Measurements from ENCODE around the gene OBSCN. TPM values are rescaled to one million over a fixed set of nuclear protein-coding genes. Genes with fewer than 3 reads are reported as not detected.
"Not testable (repeated sequence)": the region's sequence is repeated elsewhere in the genome, so short reads cannot be mapped to it uniquely, and the experiment has no call there.

OBSCN gene
- polyA plus RNA-seq, 1 donor from 2014 or later: 2.3 TPM

DNA sequence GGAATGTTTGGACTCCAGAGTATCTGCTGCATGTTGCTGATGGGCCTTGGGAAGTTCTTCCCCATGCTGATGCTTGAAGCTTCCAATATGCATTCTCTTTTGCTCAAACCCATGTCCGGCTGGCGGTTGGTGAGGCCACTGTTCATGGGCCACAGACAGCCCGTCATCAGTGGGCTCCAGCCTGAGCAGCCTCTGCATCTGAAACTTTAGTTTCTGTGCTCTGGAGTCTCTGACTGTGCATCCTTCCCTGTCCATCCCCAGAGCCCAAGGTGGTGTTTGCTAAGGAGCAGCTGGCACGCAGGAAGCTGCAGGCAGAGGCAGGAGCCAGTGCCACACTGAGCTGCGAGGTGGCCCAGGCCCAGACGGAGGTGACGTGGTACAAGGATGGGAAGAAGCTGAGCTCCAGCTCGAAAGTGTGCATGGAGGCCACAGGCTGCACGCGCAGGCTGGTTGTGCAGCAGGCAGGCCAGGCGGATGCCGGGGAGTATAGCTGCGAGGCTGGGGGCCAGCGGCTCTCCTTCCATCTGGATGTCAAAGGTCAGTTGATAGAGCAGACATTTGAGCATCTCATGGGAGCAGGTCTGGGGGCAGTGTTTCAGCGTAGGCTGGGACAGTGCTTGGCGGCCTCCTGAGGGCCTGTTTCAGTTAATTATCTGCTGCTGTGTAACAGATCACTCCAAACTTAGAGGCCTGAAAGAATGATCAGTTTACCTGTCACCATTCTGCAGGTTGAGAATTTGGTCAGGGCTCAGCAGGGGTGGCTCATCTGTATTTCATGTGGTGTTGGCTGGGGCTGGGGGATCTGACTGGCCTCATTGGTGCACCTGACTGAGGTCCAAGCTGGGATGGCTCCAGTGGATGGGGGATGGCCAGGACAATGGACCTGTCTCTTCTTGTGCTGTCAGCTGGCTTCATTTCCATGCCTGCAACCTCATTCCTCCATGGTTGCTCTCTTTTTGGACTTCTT, 16.6 kb downstream of the OBSCN start:
- H3K4me3 Mint-ChIP-seq: no peak overlapping the region
- no peaks in the 10 kb centered on the region for H3K27me3 Mint-ChIP-seq
- H3K36me3 Mint-ChIP-seq: peaks cover 6% of the 10 kb centered on the region
- H3K9me3 Mint-ChIP-seq: no peaks in the 10 kb centered on the region
- peaks cover 0 to 2% (median 0%) of the 10 kb centered on the region in 3 donors for H3K4me1 Mint-ChIP-seq
- H3K27ac Mint-ChIP-seq: no peak overlapping the region

DNA sequence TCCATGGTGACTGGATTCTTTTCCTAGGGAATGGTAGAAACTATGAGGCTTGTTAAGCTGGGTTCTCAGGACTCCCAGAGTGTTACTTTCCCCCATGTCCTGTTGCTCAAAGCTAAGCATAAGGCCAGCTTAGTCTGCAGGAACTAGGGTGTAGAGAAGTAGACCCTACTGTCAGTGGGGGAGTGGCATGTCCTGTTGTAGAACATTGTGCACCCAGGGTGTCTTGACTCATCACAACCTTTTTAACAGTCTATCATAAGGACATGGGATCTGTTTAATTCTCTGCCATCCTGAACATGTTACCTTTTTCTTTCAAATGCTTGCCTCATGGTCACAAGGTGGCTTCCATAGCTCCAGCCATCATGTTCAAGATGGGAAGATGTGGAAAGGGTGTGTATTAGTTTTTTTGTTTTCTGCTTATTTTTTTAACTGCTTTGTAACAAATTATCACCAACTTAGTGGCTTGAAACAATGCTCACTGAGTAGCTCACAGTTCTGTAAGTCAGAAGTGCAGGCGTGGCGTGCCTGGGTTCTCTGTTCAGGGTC, 17.4 kb downstream of the OBSCN start:
- no peak overlapping the region for H3K4me3 Mint-ChIP-seq
- H3K36me3 Mint-ChIP-seq: peaks cover 4% of the 10 kb centered on the region
- H3K4me1 Mint-ChIP-seq: peaks cover 0 to 2% (median 0%) of the 10 kb centered on the region in 3 donors
- no peak overlapping the region for H3K27ac Mint-ChIP-seq
- no peaks in the 10 kb centered on the region for H3K9me3 Mint-ChIP-seq
- H3K27me3 Mint-ChIP-seq: no peaks in the 10 kb centered on the region

DNA sequence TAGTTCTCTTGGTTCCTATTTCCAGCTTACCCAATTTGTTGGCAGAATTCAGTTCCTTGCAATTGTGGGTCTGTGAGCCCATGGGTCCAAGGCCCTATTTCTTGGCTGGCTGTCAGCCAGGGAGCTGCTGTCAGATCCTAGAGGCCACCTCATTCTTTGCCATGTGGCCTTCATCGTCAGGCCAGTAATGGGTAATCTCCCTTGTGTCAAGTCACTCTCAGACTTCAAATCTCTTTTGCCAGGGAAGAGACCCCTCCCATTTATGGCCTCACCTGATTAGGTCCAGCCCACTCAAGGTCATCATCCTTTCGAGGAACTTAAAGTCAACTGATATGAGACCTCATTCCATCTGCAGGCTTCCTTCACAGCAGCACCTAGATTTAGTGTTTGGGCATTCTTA, 17.9 kb downstream of the OBSCN start:
- no peak overlapping the region for H3K27ac Mint-ChIP-seq
- H3K4me3 Mint-ChIP-seq: no peak overlapping the region
- H3K4me1 Mint-ChIP-seq: peaks cover 0 to 2% (median 0%) of the 10 kb centered on the region in 3 donors
- H3K27me3 Mint-ChIP-seq: no peaks in the 10 kb centered on the region
- H3K36me3 Mint-ChIP-seq: peaks cover 4% of the 10 kb centered on the region
- H3K9me3 Mint-ChIP-seq: no peaks in the 10 kb centered on the region

DNA sequence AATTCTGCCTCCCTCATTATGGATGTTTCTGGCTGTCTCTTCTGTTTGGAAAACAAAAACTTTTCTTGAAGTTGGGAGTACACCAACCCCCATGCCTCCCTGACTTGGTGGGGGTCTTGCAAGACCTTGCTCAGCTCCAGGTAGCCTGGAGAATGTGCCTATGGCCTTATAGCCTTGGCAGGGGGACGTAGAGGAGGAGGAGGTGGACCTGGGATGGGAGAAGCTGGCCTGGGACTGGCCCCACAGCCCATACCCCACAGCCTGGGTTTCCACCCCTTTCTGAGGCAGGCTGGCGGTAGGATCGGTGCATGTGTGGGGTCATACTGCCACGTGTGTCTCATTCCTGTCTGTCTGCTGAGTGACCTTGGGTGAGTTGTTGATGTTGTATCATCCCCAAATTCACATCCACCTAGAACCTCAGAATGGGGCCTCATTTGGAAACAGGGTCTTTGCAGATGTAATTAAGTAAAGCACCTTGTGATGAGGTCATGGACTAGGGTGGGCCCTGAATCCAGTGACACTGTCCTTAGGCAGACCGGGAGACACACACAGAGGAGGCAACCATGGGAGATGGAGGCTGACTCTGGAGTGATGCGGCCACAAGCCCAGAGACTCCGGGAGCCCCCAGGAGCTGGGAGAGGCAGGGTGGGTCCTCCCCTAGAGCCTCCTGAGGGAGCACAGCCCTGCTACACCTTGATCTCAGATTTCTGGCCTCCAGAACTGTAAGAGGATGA, 18.5 kb downstream of the OBSCN start:
- Mint-ChIP-seq H3K4me3 (no peak overlapping the region), H3K27me3 (no peaks in the 10 kb centered on the region), H3K27ac (no peak overlapping the region), H3K36me3 (peaks cover 4% of the 10 kb centered on the region), H3K4me1 (peaks cover 0 to 2% (median 0%) of the 10 kb centered on the region in 3 donors), H3K9me3 (no peaks in the 10 kb centered on the region)

DNA sequence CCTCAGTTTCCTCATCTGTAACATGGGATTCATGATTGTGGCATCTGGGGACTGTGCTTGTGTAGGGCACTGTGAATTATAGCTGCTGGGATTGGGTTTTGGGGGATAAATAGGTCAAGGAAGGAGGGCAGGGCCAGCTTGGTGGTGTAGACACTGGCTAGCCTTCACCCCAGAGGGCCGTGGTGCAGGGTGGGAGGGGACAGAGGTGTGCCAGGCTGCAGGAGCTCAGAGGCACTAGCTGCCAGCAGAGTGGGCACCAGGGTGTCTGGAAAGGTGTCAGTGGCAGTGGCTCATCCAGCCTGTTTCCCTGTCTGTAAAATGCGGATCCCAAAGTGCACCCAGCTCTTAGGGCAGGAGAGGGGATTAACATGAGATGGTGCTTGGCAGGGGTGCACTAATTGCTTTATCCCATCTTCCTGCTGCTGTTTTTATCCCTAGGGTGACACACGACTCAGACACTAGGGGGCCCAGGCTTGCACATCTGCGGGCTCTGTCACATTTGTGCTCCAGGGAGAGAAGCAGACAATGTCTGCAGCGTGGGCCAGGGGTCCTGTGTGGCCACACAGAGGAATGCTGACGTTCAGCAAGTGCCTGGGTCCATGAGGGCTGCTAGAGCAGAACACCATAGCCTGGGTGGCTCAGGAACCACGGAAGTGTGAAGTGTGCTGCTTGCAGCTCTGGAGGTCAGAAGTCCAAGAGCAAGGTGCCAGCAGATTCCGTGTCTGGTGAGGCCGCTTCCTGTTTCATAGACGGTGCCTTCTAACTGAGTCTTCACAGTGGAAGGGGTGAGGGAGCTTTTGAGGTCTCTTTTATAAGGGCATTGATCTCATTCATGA, 19.3 kb downstream of the OBSCN start:
- Mint-ChIP-seq H3K27me3 (no peaks in the 10 kb centered on the region), H3K4me1 (peaks cover 0 to 2% (median 0%) of the 10 kb centered on the region in 3 donors), H3K27ac (peak overlapping the region in 1 of 3 donors; percentile 40), H3K9me3 (no peaks in the 10 kb centered on the region), H3K4me3 (no peak overlapping the region), H3K36me3 (peaks cover 3% of the 10 kb centered on the region)

DNA sequence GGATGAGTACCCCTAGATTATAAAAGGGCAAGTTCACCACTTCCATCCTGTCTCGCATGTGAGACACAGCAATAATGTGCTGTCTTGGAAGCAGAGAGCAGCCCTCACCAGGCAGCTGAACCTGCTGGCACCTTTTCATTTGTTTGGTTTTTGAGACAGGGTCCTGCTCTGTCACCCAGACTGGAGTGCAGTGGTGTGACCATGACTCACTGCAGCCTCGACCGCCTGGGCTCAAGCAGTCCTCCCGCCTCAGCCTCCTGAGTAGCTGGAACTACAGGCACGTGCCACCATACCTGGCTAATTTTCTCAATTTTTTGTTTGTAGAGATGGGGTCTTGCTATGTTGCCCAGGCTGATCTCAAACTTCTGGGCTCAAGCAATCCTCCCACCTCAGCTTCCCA, 20.3 kb downstream of the OBSCN start:
- not testable (repeated sequence) for H3K9me3 Mint-ChIP-seq, H3K4me3 Mint-ChIP-seq, H3K27ac Mint-ChIP-seq, H3K27me3 Mint-ChIP-seq, H3K36me3 Mint-ChIP-seq, H3K4me1 Mint-ChIP-seq

DNA sequence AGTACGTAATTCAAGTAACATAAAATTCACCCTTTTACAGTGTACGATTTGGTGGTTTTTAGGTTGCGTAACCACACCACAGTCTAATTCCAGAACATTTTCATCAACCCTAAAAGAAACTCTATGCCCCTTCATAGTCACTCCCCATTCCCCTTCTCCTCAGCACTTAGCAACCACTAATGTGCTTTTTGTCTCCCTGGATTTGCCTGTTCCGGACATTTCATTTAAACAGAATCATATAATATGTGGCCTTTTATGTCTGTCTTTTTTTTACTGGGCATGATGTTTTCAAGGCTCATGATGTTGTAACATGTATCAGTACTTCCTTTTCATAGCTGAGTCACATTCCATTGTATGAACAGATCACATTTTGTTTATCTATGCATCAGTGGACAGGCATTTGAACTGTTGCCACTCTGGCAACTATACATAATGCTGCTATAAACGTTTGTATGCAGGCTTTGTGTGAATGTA, 20.8 kb downstream of the OBSCN start:
- Mint-ChIP-seq H3K4me1 (peaks cover 0 to 2% (median 0%) of the 10 kb centered on the region in 3 donors), H3K9me3 (peaks cover 0 to 4% (median 0%) of the 10 kb centered on the region in 3 donors), H3K4me3 (no peak overlapping the region), H3K36me3 (peaks cover 12% of the 10 kb centered on the region), H3K27me3 (no peaks in the 10 kb centered on the region), H3K27ac (no peak overlapping the region)

DNA sequence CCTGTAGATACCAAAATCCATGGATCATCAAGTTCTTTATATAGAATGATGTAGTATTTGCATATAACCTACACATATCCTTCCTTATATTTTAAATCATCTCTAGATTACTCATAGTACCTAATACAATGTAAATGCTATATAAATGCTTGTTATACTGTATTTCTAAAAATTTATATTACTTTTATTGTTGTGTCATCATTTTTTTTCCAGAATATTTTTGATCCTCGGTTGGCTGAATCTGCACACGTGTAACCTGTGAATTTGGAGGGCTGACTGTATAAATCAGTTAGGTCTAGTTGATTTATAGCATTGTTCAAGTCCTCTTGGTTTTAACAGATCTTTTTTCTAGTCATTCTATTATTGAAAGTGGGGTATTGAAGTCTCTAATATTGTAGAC, 23.3 kb downstream of the OBSCN start:
- Mint-ChIP-seq H3K9me3 (peaks cover 0 to 14% (median 3%) of the 10 kb centered on the region in 3 donors), H3K27ac (no peak overlapping the region), H3K4me1 (peaks cover 0 to 2% (median 0%) of the 10 kb centered on the region in 3 donors), H3K36me3 (peaks cover 20% of the 10 kb centered on the region), H3K4me3 (no peak overlapping the region), H3K27me3 (no peaks in the 10 kb centered on the region)

DNA sequence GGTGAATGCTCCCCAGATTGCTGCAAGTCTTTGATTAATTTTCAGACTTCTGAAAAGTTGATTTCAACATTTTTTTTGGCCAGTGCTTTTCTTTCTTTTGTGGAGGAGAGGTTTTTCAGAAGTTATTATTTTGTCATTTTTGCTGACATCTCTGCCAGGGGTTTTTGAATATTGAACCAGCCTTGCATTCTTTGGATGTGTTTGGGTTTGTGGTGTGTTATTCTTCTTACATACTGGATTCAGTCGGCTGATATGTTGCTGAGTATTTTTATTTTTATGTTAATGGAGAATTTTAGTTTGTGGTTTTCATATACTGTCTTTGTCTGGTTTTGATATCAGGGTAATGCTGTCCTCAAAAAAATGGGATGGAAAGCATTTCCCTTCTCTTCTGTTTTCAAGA, 25.3 kb downstream of the OBSCN start:
- no peaks in the 10 kb centered on the region for H3K27me3 Mint-ChIP-seq
- H3K4me1 Mint-ChIP-seq: no peaks in the 10 kb centered on the region
- peaks cover 20% of the 10 kb centered on the region for H3K36me3 Mint-ChIP-seq
- peaks cover 0 to 20% (median 3%) of the 10 kb centered on the region in 3 donors for H3K9me3 Mint-ChIP-seq
- peak overlapping the region in 1 of 3 donors; percentile 47 for H3K27ac Mint-ChIP-seq
- H3K4me3 Mint-ChIP-seq: no peak overlapping the region

DNA sequence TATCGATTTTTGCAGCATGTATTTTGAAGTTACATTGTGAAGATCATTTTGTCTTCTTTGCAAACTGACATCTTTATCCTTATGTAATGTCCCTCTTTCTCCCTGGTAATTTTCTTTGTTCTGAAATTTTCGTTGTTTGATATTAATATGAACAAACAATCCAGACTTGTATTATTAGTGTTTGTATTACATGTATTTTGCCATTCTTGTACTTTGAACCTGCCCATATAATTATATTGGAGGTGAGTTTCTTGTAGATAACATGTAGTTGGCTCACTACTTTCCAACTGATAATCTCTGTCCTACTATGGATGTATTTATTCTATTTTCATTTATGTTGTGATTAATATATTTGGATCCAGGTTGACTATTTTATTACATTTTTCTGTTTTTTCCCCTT, 27.1 kb downstream of the OBSCN start:
- H3K36me3 Mint-ChIP-seq: peaks cover 22% of the 10 kb centered on the region
- H3K27ac Mint-ChIP-seq: no peak overlapping the region
- peaks cover 0 to 20% (median 3%) of the 10 kb centered on the region in 3 donors for H3K9me3 Mint-ChIP-seq

DNA sequence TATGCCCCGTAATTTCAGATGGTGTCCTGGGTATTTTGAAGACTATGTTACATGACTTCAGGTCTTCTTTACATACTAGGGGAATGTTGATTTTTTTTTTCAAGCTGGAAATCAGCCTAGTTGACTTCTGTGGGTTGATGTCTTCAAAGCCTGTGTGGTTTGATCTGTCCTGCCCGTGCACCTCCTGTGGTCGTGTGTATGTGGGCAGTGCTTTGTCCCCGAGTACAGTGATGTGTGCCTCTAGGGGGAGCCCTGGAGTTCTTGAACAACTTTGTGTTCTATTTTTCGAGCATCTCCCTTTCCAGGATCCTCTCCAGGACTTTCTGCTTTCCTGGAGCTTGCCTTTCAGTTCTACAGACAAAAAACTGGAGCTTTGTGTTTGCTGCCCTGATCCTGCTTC, 28.9 kb downstream of the OBSCN start:
- Mint-ChIP-seq H3K27ac (no peak overlapping the region), H3K4me1 (no peaks in the 10 kb centered on the region)

More for the DNA sequence above, 27.1 kb downstream of the OBSCN start:
- no peaks in the 10 kb centered on the region for H3K4me1 Mint-ChIP-seq
- no peak overlapping the region for H3K4me3 Mint-ChIP-seq
- no peaks in the 10 kb centered on the region for H3K27me3 Mint-ChIP-seq

DNA sequence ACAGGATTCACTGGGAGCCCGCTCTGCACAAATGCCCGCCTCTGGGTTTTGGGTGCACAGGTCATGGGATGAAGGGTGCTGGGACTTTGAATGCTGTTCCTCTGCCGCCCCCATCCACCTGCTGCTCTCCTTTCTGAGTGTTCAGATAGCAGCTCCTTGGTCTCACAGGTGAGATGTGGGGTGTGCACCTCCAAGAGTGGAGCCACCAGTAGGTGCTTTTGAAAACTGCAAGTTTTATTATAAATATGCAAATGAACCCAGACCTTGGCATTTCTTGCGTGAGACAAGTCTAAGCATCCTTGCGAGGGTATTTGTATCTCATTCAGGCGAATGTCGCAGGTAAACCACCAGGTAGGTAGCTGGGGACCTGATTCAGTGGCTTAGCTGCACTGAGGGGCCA, 30.2 kb downstream of the OBSCN start:
- Mint-ChIP-seq H3K27ac (no peak overlapping the region), H3K27me3 (no peaks in the 10 kb centered on the region), H3K9me3 (peaks cover 5 to 36% (median 16%) of the 10 kb centered on the region in 3 donors), H3K4me3 (no peak overlapping the region), H3K36me3 (peaks cover 28% of the 10 kb centered on the region), H3K4me1 (peaks cover 0 to under 1% (median 0%) of the 10 kb centered on the region in 3 donors)

More for the DNA sequence above, 28.9 kb downstream of the OBSCN start:
- H3K36me3 Mint-ChIP-seq: peaks cover 24% of the 10 kb centered on the region
- no peak overlapping the region for H3K4me3 Mint-ChIP-seq
- H3K9me3 Mint-ChIP-seq: peaks cover 5 to 28% (median 6%) of the 10 kb centered on the region in 3 donors
- no peaks in the 10 kb centered on the region for H3K27me3 Mint-ChIP-seq

DNA sequence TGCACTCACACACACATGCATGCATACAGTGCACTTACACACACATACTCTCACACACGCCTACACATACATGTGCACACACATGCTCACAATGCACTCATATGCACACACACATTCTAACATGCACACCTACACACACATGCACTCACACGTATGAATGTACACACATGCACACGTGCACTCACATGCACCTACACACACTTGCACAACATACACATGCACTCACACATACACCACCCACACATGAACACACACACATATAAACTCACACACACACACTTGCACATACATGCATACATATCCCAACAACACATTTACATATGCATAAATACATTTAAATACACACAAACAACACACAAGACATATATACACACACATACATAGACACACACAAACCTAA, 30.6 kb downstream of the OBSCN start:
- Mint-ChIP-seq H3K27me3 (no peaks in the 10 kb centered on the region), H3K9me3 (peaks cover 8 to 40% (median 19%) of the 10 kb centered on the region in 3 donors), H3K27ac (no peak overlapping the region), H3K4me1 (peaks cover 0 to 2% (median 0%) of the 10 kb centered on the region in 3 donors), H3K36me3 (peaks cover 23% of the 10 kb centered on the region), H3K4me3 (no peak overlapping the region)

All from IgD-negative memory B cell (primary cell).